Upper lobe of left lung (tissue), 6 donors: Measurements from ENCODE around the gene GLP1R. TPM values are rescaled to one million over a fixed set of nuclear protein-coding genes. Genes with fewer than 3 reads are reported as not detected.

ENCODE experiments used
- ATAC-seq, 2 donors: fragments of 200-7000 bp; cut with Tn5 transposase; one replicate each; pipeline ENCODE4 v1.9.1; 2022; ENCODE audit warnings: mild to moderate bottlenecking in 2 of 2, moderate library complexity in 2 of 2; ENCODE audit not compliant: low FRiP score in 2 of 2
- DNase-seq, 2 donors: peaks; one replicate each; pipeline ENCODE4 v3.0.0-alpha.2; 2019 to 2020
- H3K27ac ChIP-seq, 4 donors: fragments of 200-600 bp; sonication (generic); one replicate each; pipeline ENCODE4 v1.5.1; 2016 to 2019
- H3K27me3 ChIP-seq, 4 donors: fragments of 200-600 bp; sonication (generic); one replicate each; pipeline ENCODE4 v1.5.1; 2017 to 2019
- H3K36me3 ChIP-seq, 4 donors: fragments of 200-600 bp; sonication (generic); one replicate each; pipeline ENCODE4 v1.5.1; 2016 to 2019
- H3K4me1 ChIP-seq, 4 donors: fragments of 200-600 bp; sonication (generic); one replicate each; pipeline ENCODE4 v1.5.1; 2018 to 2019
- H3K4me3 ChIP-seq, 4 donors: fragments of 200-600 bp; sonication (generic); one replicate each; pipeline ENCODE4 v1.5.1; 2017 to 2019; ENCODE audit warnings: mild to moderate bottlenecking in 2 of 4, moderate library complexity in 1 of 4
- H3K9me3 ChIP-seq, 4 donors: fragments of 200-600 bp; sonication (generic); one replicate each; pipeline ENCODE4 v1.5.1; 2018 to 2019
- EP300 ChIP-seq, 4 donors: sonication (generic); formaldehyde crosslinking; IDR thresholded peaks; one replicate each; pipeline ENCODE4 v1.5.1; 2017; ENCODE audit warnings: antibody characterized with exemption in 4 of 4, control low read depth in 2 of 4
- POLR2A ChIP-seq, 4 donors: fragments of 450-650 bp; IDR thresholded peaks; one replicate each; pipeline ENCODE4 v1.5.1; 2016 to 2017; ENCODE audit warnings: antibody characterized with exemption in 4 of 4, mild to moderate bottlenecking in 2 of 4
- POLR2AphosphoS5 ChIP-seq, 2 donors: sonication (generic); formaldehyde crosslinking; IDR thresholded peaks; one replicate each; pipeline ENCODE4 v1.5.1; 2017; ENCODE audit warnings: antibody characterized with exemption in 2 of 2
- WGBS, 2 donors: methylation state at CpG; one replicate each; pipeline ENCODE4 v1.1.5; 2017 to 2018; 5-methylcytosine and 5-hydroxymethylcytosine counted together
- total RNA-seq, 6 donors: library from RNA; depleted of rRNA in 4 of 6; stranded (reverse); fragments of >200 nt in 4 of 6; gene quantifications; one replicate each; pipeline versions ENCODE4 v1.1.0 to v1.2.1, GENCODE V29; 2016 to 2021
- TF ChIP-seq, protein P1 (sequence below), 6 experiments: fragments of 450-650 bp in 4 of 6; fragments of 200-600 bp in 2 of 6; sonication (generic) in 2 of 6; IDR thresholded peaks; one replicate each; pipeline ENCODE4 v1.5.1; 2016 to 2019; ENCODE audit warnings: antibody characterized with exemption in 6 of 6
- donor health status: DM: no; HTN: no; CAD: no; lungs with moderate emphysema.
- donor health status: DM: no; HTN: yes; CAD: no; lungs with severe emphysema.

GLP1R gene
- total RNA-seq, 6 donors from 2014 or later, result 0.09 to 0.24 TPM; not detected in 4

DNA sequence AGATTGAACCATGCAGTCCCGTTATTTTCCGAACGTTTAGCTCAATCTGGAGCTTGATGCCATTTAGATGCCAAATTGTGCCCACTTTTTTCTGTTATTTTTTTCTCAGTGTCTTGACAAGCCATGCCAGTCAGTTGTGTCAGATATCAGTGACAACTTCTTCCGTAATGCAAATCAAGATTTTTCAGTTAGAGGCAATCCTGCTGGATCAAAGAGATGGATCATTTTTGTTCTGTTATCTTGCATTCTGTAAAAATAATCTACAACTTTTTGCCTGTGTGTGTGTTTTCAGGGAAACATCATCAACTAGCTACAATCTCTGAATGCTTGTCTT is 31.1 kb upstream of the GLP1R start:
- Histone ChIP-seq H3K36me3 (no peaks in the 10 kb centered on the region), H3K27ac (no peak overlapping the region), H3K27me3 (no peaks in the 10 kb centered on the region), H3K9me3 (no peaks in the 10 kb centered on the region), H3K4me1 (no peaks in the 10 kb centered on the region), H3K4me3 (no peak overlapping the region)
- no peak for ATAC-seq
- DNase-seq, result no peak
- WGBS, 2 donors, result 67 to 85% methylated on average over 4 of the region's 4 CpGs
- TF ChIP-seq EP300 (IDR thresholded peaks at IDR 0.05) (no peak), POLR2A (IDR thresholded peaks at IDR 0.05) (no peak), POLR2AphosphoS5 (IDR thresholded peaks at IDR 0.05) (no peak)
- TF ChIP-seq, protein P1, sequence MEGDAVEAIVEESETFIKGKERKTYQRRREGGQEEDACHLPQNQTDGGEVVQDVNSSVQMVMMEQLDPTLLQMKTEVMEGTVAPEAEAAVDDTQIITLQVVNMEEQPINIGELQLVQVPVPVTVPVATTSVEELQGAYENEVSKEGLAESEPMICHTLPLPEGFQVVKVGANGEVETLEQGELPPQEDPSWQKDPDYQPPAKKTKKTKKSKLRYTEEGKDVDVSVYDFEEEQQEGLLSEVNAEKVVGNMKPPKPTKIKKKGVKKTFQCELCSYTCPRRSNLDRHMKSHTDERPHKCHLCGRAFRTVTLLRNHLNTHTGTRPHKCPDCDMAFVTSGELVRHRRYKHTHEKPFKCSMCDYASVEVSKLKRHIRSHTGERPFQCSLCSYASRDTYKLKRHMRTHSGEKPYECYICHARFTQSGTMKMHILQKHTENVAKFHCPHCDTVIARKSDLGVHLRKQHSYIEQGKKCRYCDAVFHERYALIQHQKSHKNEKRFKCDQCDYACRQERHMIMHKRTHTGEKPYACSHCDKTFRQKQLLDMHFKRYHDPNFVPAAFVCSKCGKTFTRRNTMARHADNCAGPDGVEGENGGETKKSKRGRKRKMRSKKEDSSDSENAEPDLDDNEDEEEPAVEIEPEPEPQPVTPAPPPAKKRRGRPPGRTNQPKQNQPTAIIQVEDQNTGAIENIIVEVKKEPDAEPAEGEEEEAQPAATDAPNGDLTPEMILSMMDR (IDR thresholded peaks at IDR 0.05), result no peak

DNA sequence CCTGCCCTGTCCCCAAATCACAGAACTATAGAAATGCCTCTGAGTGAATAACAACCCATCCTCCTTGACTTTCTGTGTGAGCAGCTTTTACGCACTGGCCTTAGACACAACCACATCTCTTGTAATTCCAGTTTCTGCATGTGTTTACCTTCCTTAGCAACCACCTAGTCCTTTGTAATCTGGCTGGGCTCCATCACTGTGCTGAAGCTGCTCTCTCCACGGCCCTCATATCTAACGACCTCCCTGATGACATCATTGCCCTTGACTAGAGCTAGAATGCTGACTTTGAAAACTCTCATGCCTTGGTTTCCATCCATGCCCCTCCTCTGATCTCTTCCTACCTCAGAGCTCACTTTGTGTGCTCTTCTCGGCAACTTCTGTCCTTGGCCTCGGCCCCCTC is 30.5 kb upstream of the GLP1R start:
- WGBS, 2 donors, result 52 to 66% methylated on average over 5 of the region's 5 CpGs
- no peak overlapping the region for H3K4me3 ChIP-seq
- ATAC-seq (no peak), DNase-seq (no peak)
- no peaks in the 10 kb centered on the region for H3K9me3 ChIP-seq
- H3K36me3 ChIP-seq, result no peaks in the 10 kb centered on the region
- H3K27me3 ChIP-seq, result no peaks in the 10 kb centered on the region
- H3K27ac ChIP-seq, result no peak overlapping the region
- no peak for TF ChIP-seq POLR2A (IDR thresholded peaks at IDR 0.05)
- no peak for TF ChIP-seq POLR2AphosphoS5 (IDR thresholded peaks at IDR 0.05)
- TF ChIP-seq, protein P1 (IDR thresholded peaks at IDR 0.05), result no peak
- TF ChIP-seq EP300 (IDR thresholded peaks at IDR 0.05), result no peak
- no peaks in the 10 kb centered on the region for H3K4me1 ChIP-seq

DNA sequence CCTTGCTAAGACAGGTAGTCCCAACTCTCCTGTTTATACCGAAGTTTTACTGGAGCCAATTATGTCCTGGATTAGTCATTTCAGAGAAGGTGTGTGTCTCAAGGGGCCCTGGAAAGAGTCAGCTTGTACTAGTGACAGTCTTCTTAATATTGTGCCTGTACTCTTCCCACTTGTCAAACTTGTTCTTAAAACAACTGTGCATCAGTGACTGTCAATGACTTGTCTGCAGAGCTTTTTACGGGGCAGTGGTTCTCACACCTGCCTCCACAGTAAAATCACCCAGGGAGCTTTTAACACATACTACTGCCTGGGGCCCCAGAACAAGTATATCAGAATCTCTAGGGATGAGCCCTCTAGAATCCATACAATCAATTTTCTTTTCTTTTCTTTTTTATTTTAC is 28.4 kb upstream of the GLP1R start:
- Histone ChIP-seq H3K27me3 (no peaks in the 10 kb centered on the region), H3K36me3 (no peaks in the 10 kb centered on the region), H3K4me3 (no peak overlapping the region), H3K27ac (no peak overlapping the region), H3K9me3 (no peaks in the 10 kb centered on the region), H3K4me1 (no peaks in the 10 kb centered on the region)
- DNase-seq (no peak), ATAC-seq (no peak)
- WGBS, 2 donors, result 81 to 92% methylated on average over 2 of the region's 2 CpGs
- no peak for TF ChIP-seq EP300 (IDR thresholded peaks at IDR 0.05)
- TF ChIP-seq, protein P1 (IDR thresholded peaks at IDR 0.05), result no peak
- no peak for TF ChIP-seq POLR2A (IDR thresholded peaks at IDR 0.05)
- no peak for TF ChIP-seq POLR2AphosphoS5 (IDR thresholded peaks at IDR 0.05)

GRCh38 chr6:39021041-39021440 is 27.5 kb upstream of the GLP1R start:
- Histone ChIP-seq H3K27ac (no peak overlapping the region), H3K36me3 (no peaks in the 10 kb centered on the region), H3K4me3 (no peak overlapping the region), H3K4me1 (no peaks in the 10 kb centered on the region), H3K9me3 (no peaks in the 10 kb centered on the region), H3K27me3 (no peaks in the 10 kb centered on the region)
- TF ChIP-seq POLR2AphosphoS5 (IDR thresholded peaks at IDR 0.05) (no peak), EP300 (IDR thresholded peaks at IDR 0.05) (no peak), POLR2A (IDR thresholded peaks at IDR 0.05) (no peak)
- TF ChIP-seq, protein P1 (IDR thresholded peaks at IDR 0.05), result no peak
- DNase-seq (no peak), ATAC-seq (no peak)
- 81 to 89% methylated on average over 2 of the region's 2 CpGs for WGBS, 2 donors

GRCh38 chr6:39021779-39022178 is 26.8 kb upstream of the GLP1R start:
- H3K4me1 ChIP-seq, result no peaks in the 10 kb centered on the region
- 42 to 53% methylated on average over 1 of the region's 1 CpG for WGBS, 2 donors
- no peaks in the 10 kb centered on the region for H3K27me3 ChIP-seq
- H3K4me3 ChIP-seq, result no peak overlapping the region
- TF ChIP-seq, protein P1 (IDR thresholded peaks at IDR 0.05), result no peak
- TF ChIP-seq POLR2A (IDR thresholded peaks at IDR 0.05) (no peak), EP300 (IDR thresholded peaks at IDR 0.05) (no peak), POLR2AphosphoS5 (IDR thresholded peaks at IDR 0.05) (no peak)
- no peaks in the 10 kb centered on the region for H3K36me3 ChIP-seq
- no peak for ATAC-seq
- DNase-seq, result no peak
- H3K9me3 ChIP-seq, result no peaks in the 10 kb centered on the region
- H3K27ac ChIP-seq, result no peak overlapping the region
